ENCODE results near the gene JUNB. TPM values are rescaled to one million over a fixed set of nuclear protein-coding genes. Genes with fewer than 3 reads are reported as not detected.

JUNB gene
- total and polyA plus RNA-seq, 2 of the 13 experiments (the other 11 are each of a cell fraction or from before 2014, with no cell fraction given), result 7.7 to 8.2 TPM

GRCh38 chr19:12789904-12790619, 1.2 kb upstream of the JUNB start (continued):
- TF ChIP-seq FOXK1 (CRISPR knock-in tag; IDR thresholded peaks at IDR 0.05; ENCODE audit: borderline replicate concordance, low read depth) (peak; percentile 38; the same call in 1 of the 2 replicates), HOMEZ (CRISPR knock-in tag; IDR thresholded peaks at IDR 0.05; ENCODE audit: low read depth) (no peak), SIN3A (IDR thresholded peaks at IDR 0.05; ENCODE audit: borderline replicate concordance, low read depth, low read length) (peak; percentile 3; the same call in 1 of the 2 replicates), SMYD3 (CRISPR knock-in tag; IDR thresholded peaks at IDR 0.05) (no peak), THAP7 (CRISPR knock-in tag; IDR thresholded peaks at IDR 0.05) (peak; percentile 84), MBD4 (IDR thresholded peaks at IDR 0.05; ENCODE audit: borderline replicate concordance, low read length) (no peak), ZNF576 (CRISPR knock-in tag; IDR thresholded peaks at IDR 0.05) (no peak), SP140L (CRISPR knock-in tag; IDR thresholded peaks at IDR 0.05; ENCODE audit: borderline replicate concordance) (no peak), KDM6A (CRISPR knock-in tag; IDR thresholded peaks at IDR 0.05; ENCODE audit: low read depth) (no peak), PAWR (CRISPR knock-in tag; IDR thresholded peaks at IDR 0.05; ENCODE audit: borderline replicate concordance) (no peak), GATAD2A (CRISPR knock-in tag; IDR thresholded peaks at IDR 0.05) (no peak), SRSF1 (optimal IDR thresholded peaks at IDR 0.05; ENCODE audit: low read depth, low read length) (peak; percentile 45), SATB2 (CRISPR knock-in tag; IDR thresholded peaks at IDR 0.05) (no peak), MTF1 (CRISPR knock-in tag; IDR thresholded peaks at IDR 0.05) (no peak), ZNF318 (CRISPR knock-in tag; IDR thresholded peaks at IDR 0.05) (no peak), ZNF83 (CRISPR knock-in tag; IDR thresholded peaks at IDR 0.05; ENCODE audit: borderline replicate concordance) (no peak), ZNF18 (CRISPR knock-in tag; IDR thresholded peaks at IDR 0.05; ENCODE audit: insufficient replicate concordance) (no peak), RAD51 (IDR thresholded peaks at IDR 0.05; ENCODE audit: borderline replicate concordance) (no peak)

Data from HepG2 (cell line).